GM12892 (cell line): ENCODE data around the gene SLC7A1.

Source experiments
- DNase-seq: peaks from one replicate; pipeline ENCODE4 v3.0.0; 2011; ENCODE audit not compliant: insufficient read length
- FAIRE-seq: peaks from 2 replicates; lab custom pipeline; 2011; peaks lifted over from hg19 to GRCh38; lab: Jason Lieb, UNC
- POLR2A ChIP-seq: IDR thresholded peaks from 2 replicates; pipeline ENCODE4 v1.6.1; 2011; ENCODE audit warnings: low read depth, low read length, control low read depth
- POLR2AphosphoS5 ChIP-seq: IDR thresholded peaks from 2 replicates; pipeline ENCODE4 v1.6.1; 2011; ENCODE audit warnings: low read depth, low read length, control low read depth
- TAF1 ChIP-seq: IDR thresholded peaks from 2 replicates; pipeline ENCODE4 v1.6.1; 2011; ENCODE audit warnings: low read depth, mild to moderate bottlenecking, control low read depth, low read length, borderline replicate concordance

SLC7A1 gene

DNA sequence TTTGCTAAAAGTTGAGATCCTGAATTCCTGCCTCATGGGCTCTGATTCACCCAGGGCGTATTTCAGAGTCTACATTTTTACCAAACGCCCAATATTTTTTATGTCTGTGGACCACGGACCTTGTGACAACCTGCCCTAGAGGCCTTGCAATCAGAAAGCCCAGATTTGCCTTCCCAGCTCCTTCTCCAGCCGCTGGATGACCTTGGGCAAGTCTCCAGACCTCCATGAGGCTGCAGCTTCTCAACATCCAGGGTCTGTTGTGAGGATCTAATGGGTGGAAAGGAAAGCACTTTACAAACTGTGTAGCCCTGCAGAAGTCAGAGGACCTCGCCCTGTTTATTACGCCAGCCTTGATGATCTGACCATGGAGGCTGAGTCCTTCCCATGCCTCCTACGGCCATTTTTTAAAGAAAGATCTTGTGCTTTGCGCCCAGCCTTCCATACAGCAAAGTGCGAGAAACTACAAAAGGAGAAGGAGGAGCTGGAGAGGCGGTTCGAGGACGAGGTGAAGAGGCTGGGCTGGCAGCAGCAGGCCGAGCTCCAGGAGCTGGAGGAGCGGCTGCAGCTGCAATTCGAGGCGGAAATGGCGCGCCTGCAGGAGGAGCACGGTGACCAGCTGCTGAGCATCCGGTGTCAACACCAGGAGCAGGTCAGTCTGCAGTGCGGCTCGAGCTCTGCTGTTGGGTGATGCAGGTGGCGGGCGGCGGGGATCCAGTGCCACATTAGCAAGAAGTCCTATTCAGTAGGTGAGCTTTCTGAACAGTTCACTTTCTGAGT is 115.6 kb downstream of the SLC7A1 start:
- no peak for DNase-seq
- FAIRE-seq: no peak
- TF ChIP-seq POLR2AphosphoS5: no peak
- TF ChIP-seq TAF1: no peak
- TF ChIP-seq POLR2A: no peak

DNA sequence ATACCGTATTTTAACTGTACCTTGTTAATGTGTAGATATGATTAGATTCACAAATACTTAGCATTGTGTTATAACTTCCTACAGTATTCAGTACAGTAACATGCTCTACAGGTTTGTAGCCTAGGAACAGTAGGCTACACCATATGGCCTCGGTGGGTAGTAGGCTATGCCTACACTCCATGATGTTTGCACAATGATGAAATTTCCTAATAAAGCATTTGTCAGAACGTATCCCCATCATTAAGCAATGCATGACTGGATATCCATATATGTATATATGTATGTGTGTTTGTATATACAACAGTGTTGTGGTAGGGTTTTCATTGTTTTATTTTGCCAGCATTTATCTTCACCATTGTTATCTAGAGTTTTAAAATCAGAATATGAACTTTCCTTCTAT is 119.4 kb downstream of the SLC7A1 start:
- FAIRE-seq (no peak), DNase-seq (no peak)
- TF ChIP-seq POLR2AphosphoS5 (no peak), POLR2A (no peak), TAF1 (no peak)

DNA sequence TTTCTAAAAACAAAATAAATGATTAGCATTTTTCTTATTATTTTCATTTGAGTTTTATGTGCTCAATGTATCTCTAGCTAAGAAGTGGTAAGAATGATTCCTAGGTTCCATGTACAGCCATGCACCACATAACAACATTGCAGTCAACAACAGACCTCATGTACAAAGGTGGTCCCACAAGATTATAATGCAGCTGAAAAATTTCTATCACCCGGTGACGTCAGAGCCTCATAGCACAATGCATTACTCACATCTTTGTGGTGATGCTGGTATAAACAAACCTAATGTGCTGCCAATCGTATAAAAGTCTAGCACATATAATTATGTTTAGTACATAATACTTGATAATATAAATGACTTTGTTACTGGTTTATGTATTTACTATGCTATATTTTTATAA is 120.5 kb downstream of the SLC7A1 start:
- TF ChIP-seq POLR2A: no peak
- TF ChIP-seq TAF1: no peak
- TF ChIP-seq POLR2AphosphoS5: no peak
- no peak for FAIRE-seq
- no peak for DNase-seq

DNA sequence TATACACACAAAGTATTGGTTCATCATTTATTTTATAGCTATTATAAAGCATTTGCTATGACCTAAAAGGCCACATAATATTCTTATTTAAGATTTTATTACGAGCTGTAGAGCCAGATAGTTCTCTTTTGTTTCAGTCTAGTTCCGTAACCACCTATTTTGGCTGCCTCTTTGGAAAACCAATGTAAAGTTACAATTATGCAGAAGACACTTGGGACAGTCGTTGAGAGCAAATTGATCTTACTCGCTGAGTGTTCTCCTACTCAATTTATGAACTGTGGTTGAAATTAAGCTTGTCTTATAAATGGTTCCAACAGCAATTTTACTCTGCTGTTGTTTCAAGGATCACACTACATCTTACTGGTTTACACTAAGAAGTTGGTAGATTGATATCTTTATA is 122.3 kb downstream of the SLC7A1 start:
- FAIRE-seq: no peak

DNA sequence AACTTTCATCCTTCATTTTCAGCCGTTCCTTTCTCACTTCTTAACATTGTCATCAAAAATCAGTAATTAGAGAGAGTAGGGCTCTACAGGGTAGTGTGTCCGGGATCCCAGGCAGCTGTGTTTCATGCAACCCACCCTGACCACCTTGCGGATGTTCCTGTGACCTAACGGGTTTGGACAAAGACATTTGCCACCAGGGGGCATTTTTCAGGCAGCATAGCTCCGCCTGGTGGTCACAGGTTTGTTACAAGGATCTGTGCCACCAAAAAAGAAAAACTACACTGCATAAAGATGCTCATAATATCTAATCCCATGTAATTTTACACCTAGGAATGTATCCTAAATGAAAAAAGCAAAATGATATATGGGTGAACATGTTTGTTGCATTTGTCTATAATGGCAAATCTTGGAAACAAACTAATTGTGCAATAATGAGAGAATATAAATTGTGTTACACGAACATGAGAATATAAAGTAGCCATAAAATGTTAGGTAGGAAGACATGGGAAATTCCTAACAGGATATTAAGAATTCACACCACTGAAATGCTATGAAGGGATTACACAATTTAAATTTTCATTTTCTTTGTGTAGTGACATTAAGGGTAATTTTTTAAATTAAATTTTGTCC is 123.0 kb downstream of the SLC7A1 start:
- FAIRE-seq (peak; percentile 83), DNase-seq (no peak)
- TF ChIP-seq POLR2AphosphoS5 (no peak), TAF1 (no peak), POLR2A (no peak)

More for the DNA sequence above, 122.3 kb downstream of the SLC7A1 start:
- TF ChIP-seq POLR2AphosphoS5 (no peak), POLR2A (no peak), TAF1 (no peak)
- DNase-seq: no peak

DNA sequence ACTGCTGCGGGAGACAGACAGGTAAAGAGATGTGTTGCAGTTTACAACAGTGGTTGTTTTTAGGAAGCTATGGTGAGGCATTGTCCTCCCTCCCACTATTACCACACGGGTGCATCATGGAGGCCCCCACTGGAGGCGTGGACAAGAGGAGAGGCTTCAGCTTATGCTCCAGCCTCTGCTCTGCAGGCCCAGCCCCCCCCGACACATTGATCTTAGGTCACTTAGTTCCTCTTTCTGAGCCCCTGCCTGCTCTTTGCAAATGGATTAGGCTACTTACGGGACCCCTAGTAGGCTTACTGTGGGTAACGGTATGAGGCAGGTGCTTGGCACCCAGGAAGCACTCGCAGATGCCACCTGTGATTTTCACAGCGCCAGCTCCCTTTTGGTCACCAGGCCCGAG is 123.9 kb downstream of the SLC7A1 start:
- DNase-seq (no peak), FAIRE-seq (no peak)
- TF ChIP-seq POLR2AphosphoS5: no peak
- TF ChIP-seq TAF1: no peak
- no peak for TF ChIP-seq POLR2A

DNA sequence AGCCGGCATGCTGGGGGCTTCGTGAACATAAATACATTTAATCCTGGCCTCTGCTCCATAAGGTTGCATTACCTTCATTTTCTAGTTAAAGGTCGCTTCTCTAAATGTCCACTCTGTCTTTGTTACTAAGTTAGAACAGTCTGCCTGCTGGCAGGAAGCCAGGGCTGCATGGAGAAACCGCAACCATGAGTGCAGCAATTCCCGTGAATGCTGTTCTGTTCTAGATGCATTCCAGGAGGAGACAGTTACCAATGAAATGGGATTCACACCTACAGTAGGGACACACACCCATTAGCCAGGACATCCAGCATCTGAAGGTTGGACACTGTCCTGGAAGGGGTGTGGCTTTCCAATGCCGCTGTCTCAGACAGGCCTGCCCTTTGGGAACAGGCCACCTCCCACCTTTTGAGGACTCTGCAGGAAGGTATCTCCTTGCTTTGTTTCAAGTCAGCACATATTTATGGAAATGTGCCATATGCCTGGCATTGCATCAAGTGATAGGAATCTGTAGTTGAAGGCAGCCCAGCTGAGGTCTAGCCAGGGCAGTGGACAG is 129.7 kb downstream of the SLC7A1 start:
- DNase-seq (no peak), FAIRE-seq (no peak)
- TF ChIP-seq POLR2A (no peak), TAF1 (no peak), POLR2AphosphoS5 (no peak)

DNA sequence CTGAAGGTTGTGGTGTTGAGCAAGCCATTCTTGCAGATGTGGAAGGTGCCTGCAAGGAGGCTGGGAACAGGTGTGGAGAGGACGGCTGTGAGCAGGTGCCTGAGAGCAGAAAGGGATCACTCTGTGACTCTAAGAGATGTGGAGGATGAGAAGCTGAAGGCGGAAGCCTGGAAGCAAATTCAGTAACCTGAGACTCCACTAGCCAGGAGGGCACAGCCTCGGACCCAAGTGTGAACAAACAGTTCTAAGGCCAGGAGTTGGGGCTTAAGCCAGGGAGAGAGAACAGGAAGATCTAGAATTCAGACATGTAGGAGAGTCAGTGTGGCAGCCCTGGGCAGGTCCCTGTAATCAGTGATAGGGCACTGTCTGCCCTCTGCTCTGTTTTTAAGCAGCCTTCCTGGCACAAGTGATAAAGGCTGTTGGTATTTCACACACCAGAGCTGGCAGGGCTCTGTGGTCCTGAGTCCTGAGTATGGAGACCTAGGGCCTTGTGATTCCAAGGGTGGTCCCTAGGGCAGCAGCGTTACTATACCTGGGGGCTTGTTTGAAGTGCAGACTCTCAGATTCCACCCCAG is 131.3 kb downstream of the SLC7A1 start:
- TF ChIP-seq TAF1: no peak
- TF ChIP-seq POLR2A: no peak
- no peak for TF ChIP-seq POLR2AphosphoS5
- no peak for FAIRE-seq
- no peak for DNase-seq

DNA sequence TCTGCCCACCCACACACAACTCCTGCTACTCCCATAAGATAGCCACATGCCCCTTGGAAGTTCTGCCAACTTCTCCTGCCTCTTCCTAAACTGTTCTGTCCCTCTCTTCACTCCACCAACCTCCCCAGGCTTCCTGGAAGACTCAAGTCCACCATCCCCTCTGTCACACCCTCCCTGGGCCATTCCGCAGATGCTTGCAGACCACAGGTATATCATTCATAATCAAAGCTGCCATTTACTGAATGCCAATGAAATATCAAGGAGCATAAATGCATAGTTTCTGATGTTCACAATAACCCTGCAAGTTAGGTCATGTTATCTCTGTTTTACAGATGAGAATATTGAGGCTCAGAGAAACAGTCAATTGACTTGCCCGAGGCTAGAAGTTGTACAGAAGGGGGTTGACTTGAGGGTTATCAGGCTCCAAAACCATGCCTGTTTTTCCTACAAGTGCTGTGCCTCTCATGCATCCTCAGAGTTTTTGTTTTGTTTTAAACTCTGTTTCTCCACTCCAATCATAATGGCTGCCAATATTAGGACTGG is 135.6 kb downstream of the SLC7A1 start:
- TF ChIP-seq TAF1: no peak
- no peak for TF ChIP-seq POLR2A
- TF ChIP-seq POLR2AphosphoS5: no peak
- FAIRE-seq (no peak), DNase-seq (no peak)
